Measurements from ENCODE around the gene ASTN1.

The ASTN1 gene

GRCh38 chr1:177043597-177043996 lies 120.9 kb downstream of the ASTN1 start:
- no peak for DNase-seq (ENCODE audit: low read depth in 2 of 2)

DNA sequence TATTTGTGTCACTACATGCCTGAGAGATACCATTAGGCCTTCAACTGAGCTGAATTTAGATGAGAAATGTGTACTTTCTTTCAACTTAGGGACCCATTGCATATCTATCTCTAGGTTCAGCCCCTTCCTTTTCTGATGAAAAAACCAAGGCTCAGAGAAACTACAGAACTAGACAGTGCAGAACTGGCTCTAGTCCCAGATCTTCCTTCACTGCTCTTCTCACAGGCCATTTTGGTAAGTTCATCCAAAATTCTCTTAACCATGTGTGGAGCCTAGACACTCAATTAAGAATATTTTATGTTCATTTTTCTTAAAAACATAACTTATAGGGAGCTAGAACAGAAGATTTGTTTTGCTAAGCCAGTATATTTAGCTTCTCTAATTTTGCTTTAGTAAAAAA lies 128.9 kb downstream of the ASTN1 start:
- DNase-seq (ENCODE audit: low read depth in 2 of 2) = no peak

DNA sequence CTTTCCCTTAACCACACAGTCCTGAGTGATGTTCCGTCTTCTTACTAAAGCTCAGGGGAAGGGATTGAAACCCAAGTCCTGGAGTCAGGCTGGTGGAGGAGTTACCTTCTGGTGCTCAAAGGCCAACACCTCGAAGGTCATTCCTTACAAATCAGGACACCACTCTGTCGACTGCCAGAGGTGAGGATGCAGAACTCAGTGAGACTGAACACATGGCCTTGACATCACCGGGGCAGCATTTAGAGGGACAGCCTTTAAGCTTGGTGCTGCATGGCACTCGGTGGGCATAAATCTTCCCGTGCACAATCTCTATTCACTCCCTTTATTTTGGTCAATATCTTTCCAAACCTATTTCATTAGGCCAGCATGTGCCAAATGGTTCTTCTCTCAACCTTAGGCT lies 130.9 kb downstream of the ASTN1 start:
- DNase-seq (ENCODE audit: low read depth in 2 of 2) = no peak

DNA sequence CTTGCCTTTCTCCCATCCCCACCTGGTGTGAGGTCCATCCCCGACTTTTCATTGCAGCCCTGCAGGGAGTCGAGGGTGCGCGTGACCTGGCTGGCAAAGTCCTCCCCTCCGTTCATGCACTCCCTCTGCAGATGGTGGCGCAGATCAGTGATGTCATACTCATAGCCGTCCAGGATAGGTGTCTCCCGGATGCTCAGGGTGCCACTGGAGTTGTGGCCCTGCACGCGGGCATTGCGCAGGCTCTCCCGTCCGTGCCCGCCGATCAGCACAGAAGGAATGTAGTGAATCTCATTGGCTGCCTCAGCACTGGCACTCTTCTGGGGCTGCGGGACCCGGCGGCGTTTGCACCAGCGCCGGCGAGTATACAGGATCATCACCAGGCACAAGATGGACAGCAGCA lies 132.1 kb downstream of the ASTN1 start:
- DNase-seq (ENCODE audit: low read depth in 2 of 2) = no peak

DNA sequence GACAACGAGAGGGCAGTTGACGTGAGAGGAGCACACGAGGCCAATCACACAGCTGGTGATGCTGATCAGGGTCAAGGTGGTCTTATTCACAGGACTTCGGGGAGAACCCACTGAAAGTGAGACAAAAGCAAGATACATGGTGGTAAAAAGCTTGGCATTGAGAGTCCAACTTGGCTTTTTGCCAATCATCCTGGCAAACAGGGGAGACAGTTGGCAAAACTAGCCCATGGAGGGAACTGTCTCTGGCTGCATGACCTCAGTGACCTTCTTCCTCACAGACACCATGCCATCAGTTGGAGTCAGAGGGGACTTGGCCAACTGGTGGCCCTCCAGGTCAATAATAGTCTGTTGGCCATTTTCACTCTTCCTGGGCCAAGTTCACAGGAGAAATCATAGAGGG lies 139.9 kb downstream of the ASTN1 start:
- DNase-seq (ENCODE audit: low read depth in 2 of 2) = no peak

GRCh38 chr1:177023726-177024125 lies 140.8 kb downstream of the ASTN1 start:
- DNase-seq (ENCODE audit: low read depth in 2 of 2) = no peak

DNA sequence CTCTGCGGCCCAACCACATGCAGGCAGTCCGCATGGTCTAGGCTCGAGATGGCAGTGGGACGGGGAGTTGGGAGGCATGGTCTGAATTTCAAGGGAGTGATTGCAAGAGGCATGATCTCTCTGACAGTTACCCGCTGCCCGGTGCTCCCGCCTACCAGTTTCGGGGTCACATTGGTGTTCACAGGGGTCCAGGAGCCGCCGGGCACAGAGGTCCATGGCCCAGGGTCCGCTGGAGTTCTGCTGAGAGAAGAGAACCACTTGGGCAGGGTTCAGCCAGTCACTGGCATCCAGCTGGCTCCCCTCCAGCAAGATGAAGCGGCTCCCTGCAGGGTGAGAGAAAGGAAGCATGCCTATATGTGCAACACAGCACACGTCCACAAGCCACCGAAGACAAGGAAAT lies 141.3 kb downstream of the ASTN1 start:
- DNase-seq (ENCODE audit: low read depth in 2 of 2) = no peak

DNA sequence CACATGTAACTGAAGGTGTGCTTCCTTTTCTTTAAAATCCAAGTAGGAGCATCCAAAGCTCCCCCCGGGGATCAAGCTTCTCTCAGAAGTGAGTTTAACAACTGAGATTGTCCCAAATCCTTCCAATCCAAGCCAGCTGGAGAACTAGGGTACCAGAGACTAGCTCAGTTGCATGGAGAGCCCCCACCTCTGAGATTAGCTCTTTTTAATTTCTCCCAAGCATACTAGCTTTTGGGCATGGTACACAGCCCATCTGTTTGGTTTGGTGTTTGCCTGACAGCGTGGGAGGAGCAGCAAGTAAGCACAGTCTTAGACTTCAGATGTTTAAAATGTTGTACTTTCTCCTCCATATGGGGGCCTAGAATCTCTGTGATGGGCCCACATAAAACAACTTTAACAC lies 142.8 kb downstream of the ASTN1 start:
- DNase-seq (ENCODE audit: low read depth in 2 of 2) = no peak

DNA sequence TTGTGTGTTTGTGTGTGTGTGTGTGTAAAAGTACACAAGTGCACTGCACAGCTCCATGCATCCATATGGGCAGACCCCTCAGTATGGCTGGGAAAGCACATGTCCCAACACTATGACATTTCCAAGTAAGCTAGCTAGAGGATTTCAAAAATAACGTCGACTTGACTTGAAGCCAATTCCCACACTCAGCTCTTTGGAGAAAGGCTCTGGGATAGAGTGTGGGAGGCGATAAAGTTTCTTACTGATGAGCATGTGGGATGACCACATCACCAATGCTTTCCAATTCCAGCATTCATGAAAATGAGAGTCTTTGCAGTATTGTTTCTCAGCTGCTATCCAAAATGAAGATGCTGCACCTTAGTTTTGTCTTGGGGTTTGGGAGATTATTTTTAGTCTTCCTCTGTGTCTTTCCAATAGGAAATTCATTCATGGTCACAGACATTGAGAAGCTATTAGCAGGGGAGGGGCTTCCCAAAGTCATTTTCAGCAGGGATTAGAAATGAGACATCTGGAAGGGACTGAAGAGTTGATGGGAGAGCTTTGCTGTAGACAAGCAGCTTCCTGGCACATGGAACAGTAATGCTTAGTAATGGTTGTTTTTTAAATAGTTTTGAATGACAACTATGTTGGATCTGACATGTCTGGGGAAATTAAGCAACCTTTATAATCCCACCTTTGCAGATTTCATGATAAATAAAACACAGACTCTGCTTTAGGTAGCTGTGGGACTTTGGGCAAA lies 143.5 kb downstream of the ASTN1 start:
- DNase-seq (ENCODE audit: low read depth in 2 of 2) = no peak

GRCh38 chr1:177017287-177017852 lies 147.1 kb downstream of the ASTN1 start:
- no peak for DNase-seq (ENCODE audit: low read depth in 2 of 2)

DNA sequence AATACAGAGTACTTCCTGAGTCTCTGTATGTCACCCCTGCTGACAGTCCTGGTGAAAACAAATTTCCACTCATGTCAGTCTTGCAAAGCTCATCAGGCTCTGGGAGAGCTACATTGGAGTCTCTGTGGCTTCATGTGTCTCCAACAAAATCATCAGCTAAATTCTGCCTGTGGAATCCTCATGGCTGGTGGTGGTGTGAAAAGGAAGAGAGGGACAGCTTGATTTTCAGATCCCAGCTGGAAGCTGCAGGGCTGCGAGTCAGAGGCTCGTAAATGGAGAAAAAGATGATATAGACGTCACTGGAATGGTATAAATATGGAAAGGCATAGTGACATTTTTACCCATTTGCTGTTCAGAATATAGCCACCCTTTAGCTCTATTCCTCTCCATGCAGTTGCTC lies 150.2 kb downstream of the ASTN1 start:
- DNase-seq (ENCODE audit: low read depth in 2 of 2) = no peak

GRCh38 chr1:177012342-177012925 lies 152.1 kb downstream of the ASTN1 start:
- no peak for DNase-seq (ENCODE audit: low read depth in 2 of 2)

DNA sequence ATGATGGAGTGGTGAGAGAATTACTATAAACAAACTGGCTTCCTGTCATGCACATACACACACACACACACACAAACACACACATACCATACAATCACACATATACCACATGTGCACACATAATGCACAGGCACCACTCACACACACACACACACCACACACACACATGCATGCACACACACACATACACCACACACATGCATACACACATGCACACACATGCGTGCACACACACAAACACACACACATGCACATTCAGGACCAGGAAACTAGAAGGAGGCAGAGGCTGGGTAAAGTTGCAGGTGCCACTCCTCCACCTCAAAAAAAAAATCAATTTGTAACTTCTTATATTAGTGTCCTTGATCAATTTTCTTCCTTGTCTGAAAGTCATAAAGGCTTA lies 153.0 kb downstream of the ASTN1 start:
- no peak for DNase-seq (ENCODE audit: low read depth in 2 of 2)

- DNase-seq (ENCODE audit: low read depth in 2 of 2) = no peak
Measured at GRCh38 chr1:177010211-177010825, 154.2 kb downstream of the ASTN1 start.

- DNase-seq (ENCODE audit: low read depth in 2 of 2) = no peak
Measured at GRCh38 chr1:177008653-177009052, 155.9 kb downstream of the ASTN1 start.

DNA sequence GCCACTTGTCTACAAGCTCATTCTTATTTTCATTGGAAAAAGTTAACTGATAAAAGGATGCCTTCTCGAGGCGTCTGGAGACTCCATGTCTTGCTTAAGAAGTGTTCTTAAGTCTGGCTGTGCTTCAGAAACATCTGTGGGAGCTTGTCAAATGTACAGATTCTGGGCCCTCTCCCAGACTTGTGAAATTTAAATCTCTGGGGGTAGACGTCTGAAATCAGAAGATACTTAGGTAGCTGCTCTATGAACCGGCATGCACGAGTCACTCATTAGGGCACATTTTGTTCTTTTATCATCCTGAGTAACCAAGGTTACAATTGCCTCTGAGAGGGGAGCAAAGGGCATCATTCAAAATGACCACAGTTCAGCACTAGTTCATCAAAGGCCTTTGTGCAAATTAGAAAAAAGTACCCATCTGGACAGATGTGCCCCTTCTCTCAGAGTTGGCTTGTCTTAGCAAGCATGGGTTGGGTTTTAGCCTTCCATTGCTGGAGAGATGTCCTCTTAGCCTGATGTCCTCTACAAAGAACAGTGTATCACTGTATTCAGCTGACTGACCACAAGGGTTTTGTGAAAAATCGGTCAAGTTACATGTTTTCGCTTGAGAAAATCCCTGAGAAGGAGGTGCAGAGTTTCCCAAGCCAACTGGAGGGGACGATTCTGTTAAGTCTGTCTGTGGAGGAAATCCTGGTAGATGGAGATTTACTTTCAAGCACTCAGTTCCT lies 156.9 kb downstream of the ASTN1 start:
- DNase-seq (ENCODE audit: low read depth in 2 of 2) = no peak

DNA sequence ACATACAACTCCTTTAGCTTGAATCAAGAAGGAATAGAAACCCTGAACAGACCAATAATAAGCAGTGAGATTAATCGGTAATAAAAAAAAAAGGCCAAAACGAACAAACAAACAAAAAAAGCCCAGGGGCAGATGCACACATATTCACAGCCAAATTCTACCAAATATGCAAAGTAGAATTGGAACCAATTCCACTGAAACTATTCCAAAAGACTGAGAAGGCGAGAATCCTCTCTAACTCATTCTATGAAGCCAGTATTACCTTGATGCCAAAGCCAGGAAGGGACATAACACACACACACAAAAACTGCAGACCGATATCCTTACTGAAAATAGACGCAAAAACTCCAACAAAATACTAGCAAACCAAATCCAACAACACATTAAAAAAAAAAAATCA lies 161.6 kb downstream of the ASTN1 start:
- DNase-seq (ENCODE audit: low read depth in 2 of 2) = no peak

DNA sequence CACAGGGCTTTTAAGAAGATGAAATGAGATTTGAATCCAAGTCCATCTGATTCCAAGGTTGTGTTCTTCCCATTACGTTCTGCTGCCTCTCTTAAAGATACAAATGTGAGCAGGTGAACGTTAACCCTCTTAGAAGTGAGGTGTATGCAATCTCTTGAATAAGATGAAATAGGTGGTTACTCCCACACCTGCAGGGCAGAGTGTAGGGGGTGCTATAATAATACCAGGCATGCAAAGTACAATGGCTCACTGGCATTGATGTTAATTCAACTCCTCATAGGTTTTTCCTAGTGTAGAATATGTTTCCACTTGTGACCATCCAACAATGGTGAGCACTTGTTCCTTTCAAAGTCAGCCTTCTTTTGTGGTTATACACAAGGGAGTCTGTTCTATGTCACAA lies 163.0 kb downstream of the ASTN1 start:
- no peak for DNase-seq (ENCODE audit: low read depth in 2 of 2)

DNA sequence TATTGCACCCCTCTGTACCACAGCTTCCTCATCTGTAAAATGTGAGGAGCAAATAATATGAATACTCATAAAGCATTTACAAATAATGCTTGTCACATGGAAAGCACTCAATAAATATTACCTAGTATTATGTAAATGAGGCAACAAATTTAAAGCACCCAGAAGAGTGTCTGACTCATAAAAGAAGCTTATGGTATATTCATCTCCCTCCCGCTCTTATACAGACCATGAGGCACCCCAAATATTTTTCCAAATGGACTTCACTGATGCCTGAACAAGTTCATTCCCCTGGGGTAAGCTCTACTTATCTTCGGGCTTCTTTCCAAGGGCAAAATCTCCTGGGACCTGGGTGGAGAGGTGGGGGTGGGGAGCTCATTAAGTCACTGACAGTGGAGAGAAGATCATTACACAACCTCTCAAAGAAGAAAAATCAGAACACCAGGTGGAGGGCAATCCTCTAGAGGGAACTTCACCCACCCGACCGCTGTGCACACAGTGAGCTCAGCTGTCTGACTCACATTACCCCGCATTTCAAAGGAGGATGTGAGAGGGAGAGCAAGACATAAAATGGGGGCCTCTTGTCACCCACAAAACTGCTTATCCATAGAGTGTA lies 166.2 kb downstream of the ASTN1 start:
- no peak for DNase-seq (ENCODE audit: low read depth in 2 of 2)

DNA sequence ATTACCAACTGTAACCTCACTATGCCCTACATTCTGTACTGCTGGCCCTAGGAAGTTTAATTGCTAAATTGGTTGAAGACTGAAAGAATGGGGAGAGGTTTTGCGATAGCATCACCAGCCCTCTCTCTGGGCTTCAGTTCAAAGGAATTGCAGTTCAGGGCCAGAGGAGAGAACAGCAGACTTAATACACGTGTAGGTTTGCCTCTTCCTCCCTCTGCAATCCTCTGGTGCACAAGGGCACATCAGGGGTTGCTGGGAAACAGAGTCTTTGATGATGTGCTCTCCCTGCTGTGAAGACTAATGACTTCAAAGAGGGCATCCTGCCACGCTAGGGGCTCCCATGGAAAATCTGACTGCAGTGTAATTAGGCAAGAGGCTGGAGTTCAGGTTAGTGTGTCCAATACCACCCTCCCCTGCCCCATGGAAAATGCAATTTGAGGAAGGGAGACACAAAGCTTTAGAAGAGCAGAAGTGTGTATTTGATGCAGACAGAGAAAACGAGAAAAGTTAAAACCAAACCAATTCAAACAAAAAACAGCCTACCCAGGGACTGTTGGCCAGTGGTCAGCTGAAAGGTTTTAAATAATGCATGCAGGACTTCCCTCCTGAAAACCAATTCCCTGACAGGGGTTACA lies 167.9 kb downstream of the ASTN1 start:
- DNase-seq (ENCODE audit: low read depth in 2 of 2) = no peak

DNA sequence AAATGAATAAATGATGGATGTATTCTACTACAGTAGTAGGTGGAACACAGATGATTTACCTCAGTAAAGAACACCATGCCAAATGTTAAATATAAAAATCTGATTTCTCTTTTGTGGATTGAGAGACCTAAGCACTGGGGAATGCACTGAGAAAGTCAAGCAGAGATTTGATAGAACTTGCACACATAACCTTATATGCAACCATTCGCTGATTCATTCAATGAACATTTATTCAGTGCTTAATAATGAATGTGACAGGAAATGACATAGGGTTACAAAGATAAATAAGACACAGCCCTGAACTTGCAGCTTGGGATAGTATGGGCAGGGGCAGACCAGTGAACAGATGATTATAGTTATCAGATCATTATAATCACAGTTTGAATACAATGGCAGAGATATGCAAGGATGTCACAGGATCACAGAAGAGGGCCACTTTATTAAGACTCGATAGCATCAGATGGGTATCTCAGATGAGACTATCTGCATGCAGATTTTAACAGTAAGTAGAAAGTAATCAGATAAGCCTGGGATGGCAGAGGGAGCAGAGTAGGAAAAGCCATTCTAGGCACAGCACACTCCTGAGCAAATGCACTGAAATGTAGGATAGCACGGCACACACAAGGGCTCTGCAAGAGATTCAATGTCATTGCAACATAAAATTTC lies 169.4 kb downstream of the ASTN1 start:
- no peak for DNase-seq (ENCODE audit: low read depth in 2 of 2)
